ENCODE data around the gene RAP1B.

Gene RAP1B

DNA sequence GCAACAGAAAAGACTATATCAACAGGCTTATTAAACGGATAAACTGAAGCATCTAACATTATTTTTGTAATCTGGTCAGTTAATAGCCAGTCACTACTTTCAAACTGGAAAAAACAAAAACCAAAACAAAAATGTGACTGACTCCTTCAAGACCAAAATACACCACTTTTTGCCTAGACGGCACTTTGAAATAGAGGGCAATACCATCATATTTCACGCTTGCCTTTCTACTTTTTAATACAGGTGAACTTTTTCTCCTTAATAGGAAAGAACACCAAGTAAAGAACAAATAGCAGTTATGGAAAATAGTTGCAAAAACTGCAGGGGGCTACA is 75.5 kb downstream of the RAP1B start:
- DNase-seq (ENCODE audit: low read depth, low spot score), result no peak
- H3K27ac ChIP-seq, result peak overlapping the region; percentile 87

GRCh38 chr12:68686595-68687521 is 76.2 kb downstream of the RAP1B start, which contains the start of gene NUP107:
TSS of gene NUP107 (plus strand) at chr12:68686978. CDS start at chr12:68687066, 88 bp downstream.
- peak within 1 kb of the TSS; percentile 87 for H3K27ac ChIP-seq
- DNase-seq (ENCODE audit: low read depth, low spot score), result peak; percentile 94

GRCh38 chr12:68695454-68695853 is 84.8 kb downstream of the RAP1B start:
- no peak overlapping the region for H3K27ac ChIP-seq
- DNase-seq (ENCODE audit: low read depth, low spot score), result no peak

DNA sequence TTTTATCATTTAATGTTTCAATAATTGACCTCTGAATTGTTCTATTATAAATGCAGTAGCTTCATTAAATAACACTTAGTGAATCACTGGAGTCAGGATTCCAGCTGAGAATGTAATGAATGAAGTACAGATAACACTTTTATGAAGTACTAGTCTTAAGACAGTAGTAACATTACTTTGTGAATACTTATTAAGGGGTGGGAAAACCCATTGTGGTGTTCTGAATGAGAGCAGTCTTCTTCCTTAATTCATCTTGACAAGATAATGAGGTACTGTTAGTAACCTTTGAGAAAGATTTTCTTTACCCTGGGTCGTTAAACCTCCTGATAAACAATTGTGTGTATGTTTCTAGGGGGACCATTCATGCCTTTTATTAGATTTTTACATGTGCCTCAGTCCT is 88.8 kb downstream of the RAP1B start:
- H3K27ac ChIP-seq, result no peak overlapping the region

More for the DNA sequence above, 88.8 kb downstream of the RAP1B start:
- no peak for DNase-seq (ENCODE audit: low read depth, low spot score)
